GM12878 (cell line): ENCODE data around the gene FAM174A. TPM values are rescaled to one million over a fixed set of nuclear protein-coding genes. Genes with fewer than 3 reads are reported as not detected.

Experiments used
- BACH1 ChIP-seq: fragments of 450-650 bp; IDR thresholded peaks from 2 replicates; pipeline ENCODE4 v1.6.1; 2017; ENCODE audit warnings: mild to moderate bottlenecking, borderline replicate concordance
- CBX5 ChIP-seq: sonication (generic); IDR thresholded peaks from 2 replicates; pipeline ENCODE4 v1.6.1; 2016; ENCODE audit warnings: low read depth, moderate library complexity, mild to moderate bottlenecking, inconsistent platforms
- CHD4 ChIP-seq: fragments of 200-600 bp; sonication (generic); IDR thresholded peaks from 2 replicates; pipeline ENCODE4 v1.6.1; 2016; ENCODE audit warnings: mild to moderate bottlenecking
- HCFC1 ChIP-seq: fragments of 150-350 bp; IDR thresholded peaks from 2 replicates; pipeline ENCODE4 v1.6.1; 2014; ENCODE audit warnings: low read length
- MXI1 ChIP-seq: fragments of 150-350 bp; IDR thresholded peaks from 2 replicates; pipeline ENCODE4 v1.6.1; 2011; ENCODE audit warnings: low read depth, mild to moderate bottlenecking, inconsistent platforms, low read length, improper control_type of control experiment
- NFYA ChIP-seq: IDR thresholded peaks from 2 replicates; pipeline ENCODE4 v1.6.1; 2011; ENCODE audit warnings: low read depth, mild to moderate bottlenecking, low read length, improper control_type of control experiment, borderline replicate concordance
- POLR2AphosphoS5 ChIP-seq: IDR thresholded peaks from 2 replicates; pipeline ENCODE4 v1.6.1; 2011; ENCODE audit warnings: mild to moderate bottlenecking, low read length, inconsistent platforms
- RELB ChIP-seq: fragments of 450-650 bp; IDR thresholded peaks from 2 replicates; pipeline ENCODE4 v1.6.1; 2017; ENCODE audit warnings: low read depth, mild to moderate bottlenecking, moderate library complexity
- SMAD5 ChIP-seq: IDR thresholded peaks from 2 replicates; pipeline ENCODE4 v1.6.1; 2016; ENCODE audit warnings: antibody characterized with exemption, low read depth
- SMARCA5 ChIP-seq: fragments of 450-650 bp; IDR thresholded peaks from 2 replicates; pipeline ENCODE4 v1.6.1; 2017; ENCODE audit warnings: mild to moderate bottlenecking
- SRF ChIP-seq, 2 experiments: IDR thresholded peaks; 2 replicates each; pipeline ENCODE4 v1.6.1; 2011; ENCODE audit warnings: low read depth in 2 of 2, low read length in 2 of 2, mild to moderate bottlenecking in 1 of 2, moderate library complexity in 1 of 2
- SUPT20H ChIP-seq: IDR thresholded peaks from 2 replicates; pipeline ENCODE4 v1.6.1; 2011; ENCODE audit warnings: low read depth, mild to moderate bottlenecking, low read length, moderate library complexity, borderline replicate concordance; ENCODE audit not compliant: control insufficient read depth
- TAF1 ChIP-seq: IDR thresholded peaks from 2 replicates; pipeline ENCODE4 v1.6.1; 2011; ENCODE audit warnings: mild to moderate bottlenecking, low read depth, low read length, borderline replicate concordance
- TBL1XR1 ChIP-seq: IDR thresholded peaks from 2 replicates; pipeline ENCODE4 v1.6.1; 2012; ENCODE audit warnings: low read depth, low read length, improper control_type of control experiment
- TCF3 ChIP-seq: IDR thresholded peaks from 2 replicates; pipeline ENCODE4 v1.6.1; 2012; ENCODE audit warnings: low read depth, mild to moderate bottlenecking, low read length, borderline replicate concordance; ENCODE audit not compliant: insufficient read depth
- ZNF687 ChIP-seq: fragments of 450-650 bp; IDR thresholded peaks from 2 replicates; pipeline ENCODE4 v1.6.1; 2017; ENCODE audit warnings: mild to moderate bottlenecking, moderate library complexity
- polyA plus RNA-seq, 11 experiments: library from polyadenylated mRNA; depleted of rRNA in 4 of 11; unstranded in 6 of 11; stranded (reverse) in 5 of 11; fragments of >200 nt; fragmentation: Nextera tagmentation in 4 of 11; fragmentation: Illumina TruSeq in 1 of 11; extraction: Ambion mirVana in 4 of 11; extraction: Trizol in 1 of 11; gene quantifications; 1 replicate in 1 of 11; 2 replicates in 10 of 11; pipeline versions ENCODE4 v1.2.1 to v1.2.3, GENCODE V29; 2011 to 2016; ENCODE audit warnings: inconsistent platforms in 2 of 11, missing spikeins in 2 of 11, low read depth in 1 of 11
- total RNA-seq, 4 experiments: library from RNA; depleted of rRNA in 3 of 4; stranded (reverse); fragments of >200 nt in 3 of 4; fragmentation: Illumina TruSeq in 1 of 4; extraction: Trizol in 1 of 4; gene quantifications; 2 replicates each; pipeline versions ENCODE4 v1.2.1 to v1.2.3, GENCODE V29; 2013 to 2021
- TF ChIP-seq, protein P1 (sequence below): fragments of 450-650 bp; IDR thresholded peaks from 2 replicates; pipeline ENCODE4 v1.6.1; 2016; ENCODE audit warnings: mild to moderate bottlenecking, moderate library complexity, borderline replicate concordance
- TF ChIP-seq, protein P2 (sequence below): IDR thresholded peaks from 2 replicates; pipeline ENCODE4 v1.6.1; 2011; ENCODE audit warnings: low read depth, mild to moderate bottlenecking, low read length, moderate library complexity, borderline replicate concordance; ENCODE audit errors: extremely low read depth

FAM174A gene
- total and polyA plus RNA-seq, 10 of the 15 experiments (the other 5 are each of a cell fraction or from before 2014, with no cell fraction given) = 1.4 to 12.1 (median 6.0) TPM

GRCh38 chr5:100535060-100536005 is at the start of gene FAM174A (continued):
- peak; percentile 82 for TF ChIP-seq POLR2AphosphoS5
- no peak for TF ChIP-seq SRF (IDR thresholded peaks at IDR 0.05; ENCODE audit: low read depth in 2 of 2, low read length in 2 of 2)
- TF ChIP-seq TAF1 = peak; percentile 76; the same call in 1 of the 2 replicates
- no peak for TF ChIP-seq BACH1
- peak; percentile 52; the same call in 1 of the 2 replicates for TF ChIP-seq HCFC1
- TF ChIP-seq, protein P1, sequence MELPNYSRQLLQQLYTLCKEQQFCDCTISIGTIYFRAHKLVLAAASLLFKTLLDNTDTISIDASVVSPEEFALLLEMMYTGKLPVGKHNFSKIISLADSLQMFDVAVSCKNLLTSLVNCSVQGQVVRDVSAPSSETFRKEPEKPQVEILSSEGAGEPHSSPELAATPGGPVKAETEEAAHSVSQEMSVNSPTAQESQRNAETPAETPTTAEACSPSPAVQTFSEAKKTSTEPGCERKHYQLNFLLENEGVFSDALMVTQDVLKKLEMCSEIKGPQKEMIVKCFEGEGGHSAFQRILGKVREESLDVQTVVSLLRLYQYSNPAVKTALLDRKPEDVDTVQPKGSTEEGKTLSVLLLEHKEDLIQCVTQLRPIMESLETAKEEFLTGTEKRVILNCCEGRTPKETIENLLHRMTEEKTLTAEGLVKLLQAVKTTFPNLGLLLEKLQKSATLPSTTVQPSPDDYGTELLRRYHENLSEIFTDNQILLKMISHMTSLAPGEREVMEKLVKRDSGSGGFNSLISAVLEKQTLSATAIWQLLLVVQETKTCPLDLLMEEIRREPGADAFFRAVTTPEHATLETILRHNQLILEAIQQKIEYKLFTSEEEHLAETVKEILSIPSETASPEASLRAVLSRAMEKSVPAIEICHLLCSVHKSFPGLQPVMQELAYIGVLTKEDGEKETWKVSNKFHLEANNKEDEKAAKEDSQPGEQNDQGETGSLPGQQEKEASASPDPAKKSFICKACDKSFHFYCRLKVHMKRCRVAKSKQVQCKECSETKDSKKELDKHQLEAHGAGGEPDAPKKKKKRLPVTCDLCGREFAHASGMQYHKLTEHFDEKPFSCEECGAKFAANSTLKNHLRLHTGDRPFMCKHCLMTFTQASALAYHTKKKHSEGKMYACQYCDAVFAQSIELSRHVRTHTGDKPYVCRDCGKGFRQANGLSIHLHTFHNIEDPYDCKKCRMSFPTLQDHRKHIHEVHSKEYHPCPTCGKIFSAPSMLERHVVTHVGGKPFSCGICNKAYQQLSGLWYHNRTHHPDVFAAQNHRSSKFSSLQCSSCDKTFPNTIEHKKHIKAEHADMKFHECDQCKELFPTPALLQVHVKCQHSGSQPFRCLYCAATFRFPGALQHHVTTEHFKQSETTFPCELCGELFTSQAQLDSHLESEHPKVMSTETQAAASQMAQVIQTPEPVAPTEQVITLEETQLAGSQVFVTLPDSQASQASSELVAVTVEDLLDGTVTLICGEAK = peak; percentile 90
- 0 out of 2 replicates have a peak, but pooled peaks have one; percentile 39 for TF ChIP-seq RELB
- peak; percentile 81; the same call in 1 of the 2 replicates for TF ChIP-seq SMAD5
- TF ChIP-seq CBX5 = 0 out of 2 replicates have a peak, but pooled peaks have one; percentile 70
- TF ChIP-seq TCF3 = 0 out of 2 replicates have a peak, but pooled peaks have one; percentile 45
- peak; percentile 92 for TF ChIP-seq MXI1
- TF ChIP-seq, protein P2, sequence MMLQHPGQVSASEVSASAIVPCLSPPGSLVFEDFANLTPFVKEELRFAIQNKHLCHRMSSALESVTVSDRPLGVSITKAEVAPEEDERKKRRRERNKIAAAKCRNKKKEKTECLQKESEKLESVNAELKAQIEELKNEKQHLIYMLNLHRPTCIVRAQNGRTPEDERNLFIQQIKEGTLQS = no peak
- TF ChIP-seq ZNF687 = 0 out of 2 replicates have a peak, but pooled peaks have one; percentile 57
- TF ChIP-seq TBL1XR1 = no peak
- no peak for TF ChIP-seq NFYA
- no peak for TF ChIP-seq SUPT20H
- no peak for TF ChIP-seq CHD4
- 0 out of 2 replicates have a peak, but pooled peaks have one; percentile 26 for TF ChIP-seq SMARCA5
